CD14-positive monocyte (primary cell): Measurements from ENCODE around the gene STARD10. TPM values are rescaled to one million over a fixed set of nuclear protein-coding genes. Genes with fewer than 3 reads are reported as not detected.
A peak's percentile ranks its signal among the peaks of the same experiment; 100 is the strongest.

Source experiments
- DNase-seq, 3 donors: peaks; one replicate each; pipeline ENCODE4 v3.0.0-alpha.2; 2011 to 2022
- H2AFZ ChIP-seq: 2 replicates; pipeline ENCODE4 v1.6.0; 2012; ENCODE audit warnings: mild to moderate bottlenecking, low read depth, low read length, inconsistent platforms; ENCODE audit not compliant: insufficient read depth, poor library complexity, severe bottlenecking
- H3K27ac ChIP-seq, 2 donors: 1 replicate in 1 of 2; 2 replicates in 1 of 2; pipeline ENCODE4 v1.5.1; 2012 to 2013; ENCODE audit warnings: low read length in 2 of 2, control low read depth in 1 of 2, inconsistent platforms in 1 of 2, low read depth in 1 of 2, mild to moderate bottlenecking in 1 of 2
- H3K27me3 ChIP-seq, 2 donors: one replicate each; pipeline versions ENCODE4 v1.6.0 to v1.6.1; 2011 to 2013; ENCODE audit warnings: low read length in 2 of 2; ENCODE audit not compliant: control insufficient read depth in 2 of 2, insufficient read depth in 2 of 2
- H3K36me3 ChIP-seq, 2 donors: replicated peaks in 1 of 2; 1 replicate in 1 of 2; 2 replicates in 1 of 2; pipeline versions ENCODE4 v1.5.1 to v1.6.1; 2012 to 2013; ENCODE audit warnings: low read length in 2 of 2, control low read depth in 1 of 2, inconsistent platforms in 1 of 2, mild to moderate bottlenecking in 1 of 2; ENCODE audit not compliant: insufficient read depth in 2 of 2, control insufficient read depth in 1 of 2
- H3K4me1 ChIP-seq, 2 donors: 1 replicate in 1 of 2; 2 replicates in 1 of 2; pipeline versions ENCODE4 v1.5.1 to v1.6.1; 2012 to 2013; ENCODE audit warnings: low read length in 2 of 2, control low read depth in 1 of 2, inconsistent platforms in 1 of 2, mild to moderate bottlenecking in 1 of 2, moderate library complexity in 1 of 2; ENCODE audit not compliant: insufficient read depth in 2 of 2, control insufficient read depth in 1 of 2
- H3K4me2 ChIP-seq: replicated peaks from 2 replicates; pipeline ENCODE3; 2012; ENCODE audit warnings: low read length, moderate library complexity, mild to moderate bottlenecking; ENCODE audit not compliant: poor library complexity, severe bottlenecking; ENCODE audit errors: extremely low read depth
- H3K4me3 ChIP-seq, 3 experiments: fragments of 200-600 bp in 1 of 3; sonication (generic) in 1 of 3; replicated peaks in 1 of 3; 1 replicate in 2 of 3; 2 replicates in 1 of 3; pipeline ENCODE4 v1.5.1; 2011 to 2013; ENCODE audit warnings: low read length in 3 of 3, mild to moderate bottlenecking in 3 of 3, control low read depth in 2 of 3, low read depth in 2 of 3, inconsistent platforms in 1 of 3, moderate library complexity in 1 of 3
- H3K79me2 ChIP-seq: 2 replicates; pipeline ENCODE4 v1.6.0; 2012; ENCODE audit warnings: mild to moderate bottlenecking, control low read depth, inconsistent platforms, low read length, moderate library complexity; ENCODE audit not compliant: insufficient read depth
- H3K9ac ChIP-seq: 2 replicates; pipeline ENCODE4 v1.6.0; 2017; ENCODE audit warnings: low read length, mild to moderate bottlenecking; ENCODE audit not compliant: insufficient read depth, poor library complexity, severe bottlenecking
- H3K9me3 ChIP-seq, 2 donors: replicated peaks in 1 of 2; 1 replicate in 1 of 2; 2 replicates in 1 of 2; pipeline versions ENCODE4 v1.5.1 to v1.6.1; 2012 to 2013; ENCODE audit warnings: low read length in 2 of 2, control low read depth in 1 of 2; ENCODE audit not compliant: control insufficient read depth in 1 of 2, insufficient read depth in 1 of 2
- H4K20me1 ChIP-seq: 2 replicates; pipeline ENCODE4 v1.6.0; 2012; ENCODE audit warnings: mild to moderate bottlenecking, low read length, control low read depth, moderate library complexity; ENCODE audit not compliant: insufficient read depth
- H3K27ac Mint-ChIP-seq, 7 donors: one replicate each; pipeline ENCODE4 v1.8.0; 2020; ENCODE audit warnings: mild to moderate bottlenecking in 7 of 7, mixed read lengths in 7 of 7, moderate library complexity in 6 of 7, inconsistent platforms in 2 of 7
- H3K27me3 Mint-ChIP-seq, 3 donors: one replicate each; pipeline ENCODE4 v1.8.0; 2021 to 2022; ENCODE audit warnings: low read depth in 3 of 3, mild to moderate bottlenecking in 3 of 3, mixed read lengths in 3 of 3, moderate library complexity in 3 of 3, inconsistent platforms in 1 of 3
- H3K36me3 Mint-ChIP-seq, 2 donors: one replicate each; pipeline ENCODE4 v1.8.0; 2020; ENCODE audit warnings: mixed read lengths in 2 of 2, inconsistent platforms in 1 of 2, mild to moderate bottlenecking in 1 of 2
- H3K4me1 Mint-ChIP-seq: one replicate; pipeline ENCODE4 v1.8.0; 2020; ENCODE audit warnings: mild to moderate bottlenecking, mixed read lengths
- H3K4me3 Mint-ChIP-seq, 2 donors: one replicate each; pipeline ENCODE4 v1.8.0; 2020; ENCODE audit warnings: mild to moderate bottlenecking in 2 of 2, mixed read lengths in 2 of 2, moderate library complexity in 1 of 2
- H3K9me3 Mint-ChIP-seq, 7 donors: one replicate each; pipeline ENCODE4 v1.8.0; 2020 to 2022; ENCODE audit warnings: mixed read lengths in 7 of 7, mild to moderate bottlenecking in 6 of 7, moderate library complexity in 6 of 7, inconsistent platforms in 2 of 7
- WGBS: methylation state at CpG from one replicate; pipeline ENCODE4 v1.1.5; 2013; ENCODE audit warnings: missing lambda C conversion rate; ENCODE audit not compliant: insufficient coverage; 5-methylcytosine and 5-hydroxymethylcytosine counted together
- intact Hi-C, 2 donors: fragments of 100-400 bp; cut with micrococcal nuclease; formaldehyde crosslinking; loops; one replicate each; pipeline versions ENCODE4 v1.15.0 to v1.15.1; 2023
- polyA plus RNA-seq, 3 donors: library from polyadenylated mRNA; depleted of rRNA in 1 of 3; unstranded in 2 of 3; stranded (reverse) in 1 of 3; fragments of 300-500 nt in 2 of 3; fragments of >200 nt in 1 of 3; fragmentation: Illumina TruSeq in 2 of 3; gene quantifications; 1 replicate in 2 of 3; 2 replicates in 1 of 3; pipeline ENCODE4 v1.2.3, GENCODE V29; 2012 to 2021
- small RNA-seq: library from RNA; depleted of rRNA; stranded (forward); fragments of <200 nt; gene quantifications from one replicate; pipeline ENCODE3, GENCODE V24; 2012; ENCODE audit warnings: low read depth; ENCODE audit not compliant: insufficient read length
- TF ChIP-seq, protein P1 (sequence below): fragments of 200-600 bp; IDR thresholded peaks from one replicate; pipeline ENCODE4 v1.8.0; 2022; ENCODE audit warnings: antibody characterized with exemption, mild to moderate bottlenecking

Gene STARD10
- polyA plus RNA-seq, 3 donors = 13.6 to 18.7 (median 15.4) TPM

- intact Hi-C loops = no loop called here
- Histone ChIP-seq H3K4me1 (no peaks in the 10 kb centered on the region), H3K9me3 (no peaks in the 10 kb centered on the region), H3K27me3 (no peaks in the 10 kb centered on the region), H3K9ac (no peak overlapping the region), H3K4me2 (no peak overlapping the region), H3K4me3 (no peak overlapping the region), H2AFZ (no peak overlapping the region), H3K79me2 (peaks cover 83% of the 10 kb centered on the region), H3K36me3 (peaks cover 100% of the 10 kb centered on the region in 2 donors), H4K20me1 (peaks cover 100% of the 10 kb centered on the region), H3K27ac (peak overlapping the region in 1 of 2 donors; percentile 24)
- no peaks in the 10 kb centered on the region for H3K9me3 Mint-ChIP-seq
- H3K27ac Mint-ChIP-seq = no peak overlapping the region
- peaks cover 0 to 2% (median 2%) of the 10 kb centered on the region in 3 donors for H3K27me3 Mint-ChIP-seq
- H3K4me1 Mint-ChIP-seq = peaks cover 4% of the 10 kb centered on the region
- WGBS = no CpG with 5 or more reads among the region's 4 CpGs
- DNase-seq = no peak
- H3K4me3 Mint-ChIP-seq = no peak overlapping the region
- H3K36me3 Mint-ChIP-seq = peaks cover 93 to 100% of the 10 kb centered on the region in 2 donors
- TF ChIP-seq, protein P1, sequence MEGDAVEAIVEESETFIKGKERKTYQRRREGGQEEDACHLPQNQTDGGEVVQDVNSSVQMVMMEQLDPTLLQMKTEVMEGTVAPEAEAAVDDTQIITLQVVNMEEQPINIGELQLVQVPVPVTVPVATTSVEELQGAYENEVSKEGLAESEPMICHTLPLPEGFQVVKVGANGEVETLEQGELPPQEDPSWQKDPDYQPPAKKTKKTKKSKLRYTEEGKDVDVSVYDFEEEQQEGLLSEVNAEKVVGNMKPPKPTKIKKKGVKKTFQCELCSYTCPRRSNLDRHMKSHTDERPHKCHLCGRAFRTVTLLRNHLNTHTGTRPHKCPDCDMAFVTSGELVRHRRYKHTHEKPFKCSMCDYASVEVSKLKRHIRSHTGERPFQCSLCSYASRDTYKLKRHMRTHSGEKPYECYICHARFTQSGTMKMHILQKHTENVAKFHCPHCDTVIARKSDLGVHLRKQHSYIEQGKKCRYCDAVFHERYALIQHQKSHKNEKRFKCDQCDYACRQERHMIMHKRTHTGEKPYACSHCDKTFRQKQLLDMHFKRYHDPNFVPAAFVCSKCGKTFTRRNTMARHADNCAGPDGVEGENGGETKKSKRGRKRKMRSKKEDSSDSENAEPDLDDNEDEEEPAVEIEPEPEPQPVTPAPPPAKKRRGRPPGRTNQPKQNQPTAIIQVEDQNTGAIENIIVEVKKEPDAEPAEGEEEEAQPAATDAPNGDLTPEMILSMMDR = no peak
Measured at GRCh38 chr11:72704783-72705265, 89.0 kb downstream of the STARD10 start.

Small RNAs within 50 kb of the gene (small RNA-seq; reads per million reads assigned to genes)
- not detected for gene MIR4692
- gene RF00019 = not detected

Other genes starting within 250 kb of the STARD10 start
- 1 to 10 TPM in 1 of 3 donors, under 1 TPM in 2; 0.18 to 1.7 (median 0.53) TPM for gene PDE2A, start 119.6 kb downstream of the STARD10 start, polyA plus RNA-seq
- 100 to 1,000 TPM in 1 of 3 donors, 10 to 100 TPM in 2; 48.7 to 487 (median 79.0) TPM for gene ARAP1, start 41.6 kb downstream of the STARD10 start, polyA plus RNA-seq
- gene ATG16L2, start 20.4 kb upstream of the STARD10 start, polyA plus RNA-seq = 100 to 1,000 TPM in 1 of 3 donors, 10 to 100 TPM in 2; 36.9 to 975 (median 46.8) TPM